Lower lobe of right lung (tissue), 2 donors: Measurements from ENCODE around the gene PRDM11. TPM values are rescaled to one million over a fixed set of nuclear protein-coding genes. Genes with fewer than 3 reads are reported as not detected.

Source experiments
- ATAC-seq, 2 donors: fragments of 200-7000 bp; cut with Tn5 transposase; one replicate each; pipeline ENCODE4 v1.9.1; 2020 to 2022; ENCODE audit warnings: mild to moderate bottlenecking in 2 of 2, moderate library complexity in 2 of 2
- DNase-seq: peaks from one replicate; pipeline ENCODE4 v3.0.0-alpha.2; 2020
- H3K27ac ChIP-seq: fragments of 200-600 bp; one replicate; pipeline ENCODE4 v1.8.0; 2022
- H3K27me3 ChIP-seq: fragments of 200-600 bp; one replicate; pipeline ENCODE4 v1.8.0; 2022; ENCODE audit warnings: low read depth
- H3K36me3 ChIP-seq: fragments of 200-600 bp; one replicate; pipeline ENCODE4 v1.8.0; 2022; ENCODE audit warnings: mild to moderate bottlenecking
- H3K4me1 ChIP-seq: fragments of 200-600 bp; one replicate; pipeline ENCODE4 v1.8.0; 2022
- H3K4me3 ChIP-seq: fragments of 200-600 bp; one replicate; pipeline ENCODE4 v1.8.0; 2022; ENCODE audit warnings: mild to moderate bottlenecking
- H3K9me3 ChIP-seq: fragments of 200-600 bp; one replicate; pipeline ENCODE4 v1.8.0; 2022
- intact Hi-C: fragments of 100-400 bp; cut with DNase I; formaldehyde crosslinking; loops from one replicate; pipeline ENCODE4 v1.11.0; 2022
- total RNA-seq: library from RNA; stranded (reverse); fragmentation: NEBNext Ultra II Directional; extraction: Animal tissue kit (Norgen Biotek cat#: 25700); gene quantifications from one replicate; pipeline ENCODE4 v1.2.1, GENCODE V29; 2021
- TF ChIP-seq, protein P1 (sequence below): fragments of 200-600 bp; IDR thresholded peaks from one replicate; pipeline ENCODE4 v1.8.0; 2022; ENCODE audit warnings: antibody characterized with exemption, mild to moderate bottlenecking
- donor health status: DM: no; HTN: yes; CAD: no; lungs with severe emphysema.

Gene PRDM11
- total RNA-seq, 1 donor from 2014 or later: 15.1 TPM

DNA sequence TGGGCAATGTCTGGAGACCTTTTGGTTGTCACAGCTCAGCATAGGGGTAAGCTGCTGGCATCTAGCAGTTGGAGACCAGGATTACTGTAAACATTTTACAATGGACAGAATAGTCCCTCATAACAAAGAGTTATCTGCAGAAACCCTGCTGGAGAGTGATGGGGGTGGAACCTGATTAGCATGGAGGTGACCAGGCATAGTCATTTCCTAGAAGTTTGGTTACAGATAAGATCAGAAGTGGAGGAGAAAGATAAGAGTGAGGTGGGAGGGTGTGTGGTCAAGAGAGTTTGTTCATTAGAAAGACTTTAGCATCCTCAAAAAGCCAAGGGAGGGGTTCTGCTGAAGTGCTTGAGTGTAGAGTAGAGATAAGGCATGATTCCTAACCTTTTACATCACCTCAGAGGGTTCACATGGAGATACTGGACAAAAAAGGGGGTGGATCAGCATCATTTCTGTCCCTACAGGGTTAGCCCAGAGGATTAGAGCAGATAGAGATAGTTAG lies 38.8 kb downstream of the PRDM11 start:
- Histone ChIP-seq H3K9me3 (no peaks in the 10 kb centered on the region), H3K4me3 (no peak overlapping the region), H3K27ac (no peak overlapping the region), H3K27me3 (no peaks in the 10 kb centered on the region), H3K36me3 (peaks cover 34% of the 10 kb centered on the region), H3K4me1 (peaks cover 7% of the 10 kb centered on the region)
- intact Hi-C loops: no loop called here
- TF ChIP-seq, protein P1, sequence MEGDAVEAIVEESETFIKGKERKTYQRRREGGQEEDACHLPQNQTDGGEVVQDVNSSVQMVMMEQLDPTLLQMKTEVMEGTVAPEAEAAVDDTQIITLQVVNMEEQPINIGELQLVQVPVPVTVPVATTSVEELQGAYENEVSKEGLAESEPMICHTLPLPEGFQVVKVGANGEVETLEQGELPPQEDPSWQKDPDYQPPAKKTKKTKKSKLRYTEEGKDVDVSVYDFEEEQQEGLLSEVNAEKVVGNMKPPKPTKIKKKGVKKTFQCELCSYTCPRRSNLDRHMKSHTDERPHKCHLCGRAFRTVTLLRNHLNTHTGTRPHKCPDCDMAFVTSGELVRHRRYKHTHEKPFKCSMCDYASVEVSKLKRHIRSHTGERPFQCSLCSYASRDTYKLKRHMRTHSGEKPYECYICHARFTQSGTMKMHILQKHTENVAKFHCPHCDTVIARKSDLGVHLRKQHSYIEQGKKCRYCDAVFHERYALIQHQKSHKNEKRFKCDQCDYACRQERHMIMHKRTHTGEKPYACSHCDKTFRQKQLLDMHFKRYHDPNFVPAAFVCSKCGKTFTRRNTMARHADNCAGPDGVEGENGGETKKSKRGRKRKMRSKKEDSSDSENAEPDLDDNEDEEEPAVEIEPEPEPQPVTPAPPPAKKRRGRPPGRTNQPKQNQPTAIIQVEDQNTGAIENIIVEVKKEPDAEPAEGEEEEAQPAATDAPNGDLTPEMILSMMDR: no peak
- no peak for DNase-seq
- no peak for ATAC-seq

DNA sequence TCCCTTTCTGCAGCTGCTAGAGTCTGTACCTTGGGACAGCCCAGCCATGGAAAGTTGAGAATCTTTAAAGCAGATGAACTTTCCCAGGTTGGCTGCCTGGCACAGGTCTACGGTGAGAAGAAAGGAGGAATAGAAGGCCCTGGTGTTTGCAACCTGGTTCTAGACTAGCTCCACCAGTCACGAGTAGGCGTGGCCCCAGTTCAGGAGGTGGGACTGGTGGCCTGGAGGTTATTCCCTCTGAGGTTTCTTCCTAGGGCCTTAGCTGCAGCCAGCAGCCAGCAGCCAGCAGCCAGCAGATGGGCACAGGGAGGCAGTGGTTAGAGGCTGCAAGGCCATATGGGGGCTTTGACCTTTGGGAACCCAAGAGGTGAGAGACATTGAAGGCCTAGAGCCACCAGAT lies 40.9 kb downstream of the PRDM11 start:
- no peak for DNase-seq

DNA sequence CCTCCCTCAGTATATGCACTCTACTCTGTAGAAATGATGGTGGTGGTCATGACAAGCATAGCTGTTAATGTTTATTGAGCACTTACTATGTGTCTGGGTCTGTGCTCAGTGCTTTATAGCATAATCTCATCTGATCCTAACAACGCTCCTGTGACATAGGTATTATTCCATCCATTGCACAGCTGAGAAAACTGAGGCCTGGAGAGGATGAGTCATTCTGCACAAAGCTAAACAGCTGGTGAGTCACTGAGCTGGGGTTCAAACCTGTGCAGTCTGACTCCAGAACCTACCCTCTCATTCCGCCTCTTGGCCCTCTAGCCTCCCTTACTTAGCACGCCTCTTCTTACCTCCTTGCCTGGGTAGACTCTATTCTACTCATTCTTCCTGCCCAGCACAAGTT lies 41.7 kb downstream of the PRDM11 start:
- Histone ChIP-seq H3K27ac (no peak overlapping the region), H3K36me3 (peaks cover 34% of the 10 kb centered on the region), H3K9me3 (no peaks in the 10 kb centered on the region), H3K4me3 (no peak overlapping the region), H3K4me1 (no peaks in the 10 kb centered on the region), H3K27me3 (no peaks in the 10 kb centered on the region)
- intact Hi-C loops: no loop called here
- ATAC-seq: no peak
- DNase-seq: no peak
- TF ChIP-seq, protein P1: no peak

More for the DNA sequence above, 40.9 kb downstream of the PRDM11 start:
- ATAC-seq: no peak
- H3K27me3 ChIP-seq: no peaks in the 10 kb centered on the region
- no peak overlapping the region for H3K4me3 ChIP-seq
- peaks cover 34% of the 10 kb centered on the region for H3K36me3 ChIP-seq
- no peaks in the 10 kb centered on the region for H3K4me1 ChIP-seq
- H3K9me3 ChIP-seq: no peaks in the 10 kb centered on the region
- TF ChIP-seq, protein P1: no peak
- intact Hi-C loops: no loop called here
- no peak overlapping the region for H3K27ac ChIP-seq

DNA sequence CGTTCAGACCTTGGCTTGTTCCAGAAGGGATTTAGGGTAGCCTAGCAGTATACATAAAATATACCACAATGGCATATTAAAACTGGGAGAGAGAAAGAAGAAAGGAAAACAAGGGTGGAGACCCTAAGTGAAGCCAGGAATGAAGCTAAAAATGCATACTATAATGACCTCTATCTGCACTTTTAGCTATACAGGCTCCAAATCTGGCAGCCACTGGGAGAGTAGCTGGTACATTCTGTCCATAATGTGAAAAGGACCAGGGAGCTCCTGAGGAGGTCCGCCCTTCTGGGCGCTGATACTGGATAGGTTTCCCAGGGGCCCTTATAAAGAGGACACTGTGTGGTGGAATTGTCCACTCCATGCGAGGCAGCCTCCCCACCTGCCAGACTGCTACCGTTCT lies 42.8 kb downstream of the PRDM11 start:
- ATAC-seq: no peak
- Histone ChIP-seq H3K27me3 (no peaks in the 10 kb centered on the region), H3K4me1 (no peaks in the 10 kb centered on the region), H3K36me3 (peaks cover 29% of the 10 kb centered on the region), H3K4me3 (no peak overlapping the region), H3K27ac (no peak overlapping the region), H3K9me3 (no peaks in the 10 kb centered on the region)
- DNase-seq: no peak
- intact Hi-C loops: no loop called here
- TF ChIP-seq, protein P1: no peak

DNA sequence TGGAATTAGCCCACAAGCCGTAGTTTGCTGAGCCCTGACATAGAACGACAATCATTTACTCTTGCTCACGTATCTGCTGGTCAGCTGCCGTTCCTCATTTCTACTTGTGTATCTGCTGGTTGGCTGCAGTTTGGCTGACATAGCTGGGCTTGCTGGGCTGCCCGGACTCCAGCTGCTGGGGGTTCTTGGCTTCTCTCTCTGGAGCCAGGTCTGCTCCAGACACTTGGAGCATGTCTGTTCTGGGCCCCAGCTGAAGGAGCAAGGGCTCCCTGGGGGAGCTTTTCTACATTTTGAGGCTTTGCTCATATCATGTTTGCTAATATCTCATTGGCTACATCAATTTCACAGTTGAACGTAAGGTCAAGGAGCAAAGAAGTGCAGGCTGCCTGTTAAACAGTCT lies 47.3 kb downstream of the PRDM11 start:
- no peak for ATAC-seq
- Histone ChIP-seq H3K27me3 (no peaks in the 10 kb centered on the region), H3K4me3 (no peak overlapping the region), H3K36me3 (peaks cover 16% of the 10 kb centered on the region), H3K27ac (no peak overlapping the region), H3K9me3 (no peaks in the 10 kb centered on the region), H3K4me1 (no peaks in the 10 kb centered on the region)
- TF ChIP-seq, protein P1: no peak
- no peak for DNase-seq
- intact Hi-C loops: no loop called here

DNA sequence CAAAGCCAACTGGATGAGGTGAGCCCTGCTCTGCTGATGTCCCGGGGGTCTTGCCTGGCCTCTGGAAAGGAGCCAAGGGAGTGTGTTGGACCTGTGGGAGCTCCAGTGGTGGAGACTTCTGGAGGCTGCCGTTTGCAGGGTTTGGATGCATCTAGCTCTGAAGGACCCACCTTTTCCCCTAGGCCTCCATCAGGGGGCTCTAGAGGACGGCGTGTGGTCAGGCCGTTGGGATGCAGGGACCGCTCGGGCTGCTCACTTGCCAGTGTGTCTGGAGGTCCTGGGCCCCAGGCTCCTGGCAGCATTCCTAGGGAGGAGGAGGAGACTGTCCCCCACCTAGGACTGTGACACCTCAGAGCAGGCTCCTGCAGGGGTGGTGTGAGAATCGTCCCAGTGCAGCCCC lies 58.3 kb downstream of the PRDM11 start:
- intact Hi-C loops: no loop called here
- Histone ChIP-seq H3K9me3 (no peaks in the 10 kb centered on the region), H3K27ac (no peak overlapping the region), H3K4me1 (peaks cover 15% of the 10 kb centered on the region), H3K36me3 (peaks cover 16% of the 10 kb centered on the region), H3K27me3 (no peaks in the 10 kb centered on the region), H3K4me3 (no peak overlapping the region)
- TF ChIP-seq, protein P1: no peak
- no peak for DNase-seq
- no peak for ATAC-seq
